GM10266 (cell line): ENCODE measurements around the gene POLR1C.

Source experiments
- DNase-seq: peaks from one replicate; pipeline ENCODE4 v3.0.0; 2012; ENCODE audit errors: extremely low spot score
- CTCF ChIP-seq: IDR thresholded peaks from 2 replicates; pipeline ENCODE4 v1.5.1; 2012; ENCODE audit warnings: mild to moderate bottlenecking, low read depth; ENCODE audit not compliant: control insufficient read depth, insufficient read depth; ENCODE audit errors: missing control alignments

Gene POLR1C

GRCh38 chr6:43488667-43489276 lies 28.1 kb upstream of the POLR1C start:
- TF ChIP-seq CTCF = no peak
- DNase-seq = no peak

GRCh38 chr6:43489277-43490072 lies 27.4 kb upstream of the POLR1C start:
- no peak for TF ChIP-seq CTCF
- no peak for DNase-seq

GRCh38 chr6:43490523-43490939 lies 26.4 kb upstream of the POLR1C start:
- DNase-seq = no peak
- no peak for TF ChIP-seq CTCF

GRCh38 chr6:43491750-43492661 lies 24.9 kb upstream of the POLR1C start:
- no peak for TF ChIP-seq CTCF
- DNase-seq = no peak

GRCh38 chr6:43492673-43493072 lies 24.2 kb upstream of the POLR1C start:
- TF ChIP-seq CTCF = no peak
- no peak for DNase-seq

- no peak for DNase-seq
- no peak for TF ChIP-seq CTCF
These were observed 23.7 kb upstream of the POLR1C start for GRCh38 chr6:43493230-43493629.

GRCh38 chr6:43493833-43494232 lies 23.1 kb upstream of the POLR1C start:
- DNase-seq = no peak

More at GRCh38 chr6:43493833-43494232, 23.1 kb upstream of the POLR1C start:
- TF ChIP-seq CTCF = no peak
